Uterus (tissue), 2 donors: Measurements from ENCODE around the gene ASTN2.

Source experiments
- POLR2A ChIP-seq, 2 donors: fragments of 450-650 bp; IDR thresholded peaks; one replicate each; pipeline ENCODE4 v1.6.1; 2016; ENCODE audit warnings: antibody characterized with exemption in 2 of 2, mild to moderate bottlenecking in 1 of 2, moderate library complexity in 1 of 2
- TF ChIP-seq, protein P1 (sequence below), 4 experiments: fragments of 200-600 bp in 2 of 4; fragments of 450-650 bp in 2 of 4; sonication (generic) in 2 of 4; IDR thresholded peaks; one replicate each; pipeline ENCODE4 v1.5.1; 2016 to 2019; ENCODE audit warnings: antibody characterized with exemption in 4 of 4, mild to moderate bottlenecking in 2 of 4, moderate library complexity in 1 of 4

DNA sequence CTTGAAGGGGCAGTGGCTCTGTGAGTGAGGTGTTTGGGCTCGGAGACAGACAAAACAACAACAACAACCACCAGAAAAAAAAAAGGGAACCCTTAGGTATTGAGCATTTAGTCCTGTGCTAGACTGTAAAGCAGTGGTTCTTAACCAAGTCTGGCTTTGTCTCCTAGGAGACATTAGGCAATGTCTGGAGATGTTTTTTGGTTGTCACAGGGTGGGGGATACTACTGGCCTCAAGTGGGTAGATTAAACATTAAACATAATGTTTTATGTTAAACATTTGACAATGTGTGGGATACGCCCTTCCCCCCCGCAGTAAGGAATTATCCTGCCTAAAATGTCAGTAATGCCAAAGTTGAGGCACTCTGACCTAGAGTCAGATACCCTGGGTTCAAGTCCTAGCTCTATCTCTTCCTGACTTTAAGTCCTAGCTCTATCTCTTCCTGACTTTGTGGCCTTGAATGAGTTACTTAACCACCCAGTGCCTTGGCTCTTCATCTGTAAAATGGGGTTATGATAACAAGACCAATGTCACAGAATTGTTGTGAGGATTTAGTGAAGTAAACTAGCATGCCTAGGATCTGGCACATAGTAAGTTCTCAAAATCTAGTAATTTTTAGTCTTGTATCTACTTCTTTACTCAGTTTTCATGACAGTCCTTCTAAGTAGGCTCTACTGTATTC lies 725.9 kb downstream of the ASTN2 start:
- TF ChIP-seq, protein P1, sequence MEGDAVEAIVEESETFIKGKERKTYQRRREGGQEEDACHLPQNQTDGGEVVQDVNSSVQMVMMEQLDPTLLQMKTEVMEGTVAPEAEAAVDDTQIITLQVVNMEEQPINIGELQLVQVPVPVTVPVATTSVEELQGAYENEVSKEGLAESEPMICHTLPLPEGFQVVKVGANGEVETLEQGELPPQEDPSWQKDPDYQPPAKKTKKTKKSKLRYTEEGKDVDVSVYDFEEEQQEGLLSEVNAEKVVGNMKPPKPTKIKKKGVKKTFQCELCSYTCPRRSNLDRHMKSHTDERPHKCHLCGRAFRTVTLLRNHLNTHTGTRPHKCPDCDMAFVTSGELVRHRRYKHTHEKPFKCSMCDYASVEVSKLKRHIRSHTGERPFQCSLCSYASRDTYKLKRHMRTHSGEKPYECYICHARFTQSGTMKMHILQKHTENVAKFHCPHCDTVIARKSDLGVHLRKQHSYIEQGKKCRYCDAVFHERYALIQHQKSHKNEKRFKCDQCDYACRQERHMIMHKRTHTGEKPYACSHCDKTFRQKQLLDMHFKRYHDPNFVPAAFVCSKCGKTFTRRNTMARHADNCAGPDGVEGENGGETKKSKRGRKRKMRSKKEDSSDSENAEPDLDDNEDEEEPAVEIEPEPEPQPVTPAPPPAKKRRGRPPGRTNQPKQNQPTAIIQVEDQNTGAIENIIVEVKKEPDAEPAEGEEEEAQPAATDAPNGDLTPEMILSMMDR (IDR thresholded peaks at IDR 0.05): no peak
- TF ChIP-seq POLR2A (IDR thresholded peaks at IDR 0.05): no peak
